HCT116 (cell line): Measurements from ENCODE around the gene IGFALS. TPM values are rescaled to one million over a fixed set of nuclear protein-coding genes. Genes with fewer than 3 reads are reported as not detected.

ENCODE experiments used
- ATAC-seq: fragments of 200-7000 bp; cut with Tn5 transposase; 2 replicates; pipeline ENCODE4 v1.9.1; 2020; ENCODE audit warnings: mild to moderate bottlenecking, moderate library complexity
- BruUV-seq: library from RNA; stranded (reverse); fragments of 400-500 nt; replicated peaks from 2 replicates; lab custom pipeline; 2021; lab: Mats Ljungman, UMichigan
- CTCF ChIA-PET: fragments of 300-600 bp; sonication (Branson Sonifier 250); formaldehyde crosslinking; loops from one replicate; lab custom pipeline; 2021; ENCODE audit warnings: antibody characterized with exemption; lab: Charles Lee
- POLR2A ChIA-PET: fragments of 300-600, 350-600 bp; sonication (Branson Sonifier 250); formaldehyde crosslinking; loops from one replicate; lab custom pipeline; 2021; ENCODE audit warnings: antibody characterized with exemption; lab: Charles Lee
- RAD21 ChIA-PET, 2 experiments: fragments of 300-600 bp; sonication (Branson Sonifier 250); formaldehyde crosslinking; loops; one replicate each; lab custom pipeline; 2023; ENCODE audit warnings: low total read pairs in 2 of 2; ENCODE audit not compliant: uncharacterized antibody in 2 of 2, unreplicated experiment in 2 of 2, low non-redundant PET in 1 of 2; lab: Charles Lee
- DNase-seq: peaks from one replicate; pipeline ENCODE4 v3.0.0-alpha.2; 2010; ENCODE audit warnings: low read depth, low spot score
- H2AFZ ChIP-seq: fragments of 200-600 bp; shearing (Covaris generic), sonication (generic); 2 replicates; pipeline ENCODE4 v1.6.1; 2017; ENCODE audit warnings: low read depth, mixed run types, mixed read lengths, antibody characterized with exemption, low read length; ENCODE audit not compliant: poor library complexity, severe bottlenecking
- H3K27ac ChIP-seq: 2 replicates; pipeline ENCODE4 v1.5.1; 2012; ENCODE audit warnings: low read depth, low read length
- H3K27me3 ChIP-seq: fragments of 200-600 bp; sonication (generic); 2 replicates; pipeline ENCODE4 v1.6.1; 2016; ENCODE audit warnings: mixed run types, low read length, mixed read lengths; ENCODE audit not compliant: insufficient read depth
- H3K36me3 ChIP-seq, 2 experiments: fragments of 200-500 bp in 1 of 2; fragments of 200-600 bp in 1 of 2; sonication (Bioruptor generic) in 1 of 2; sonication (generic) in 1 of 2; 2 replicates each; pipeline versions ENCODE4 v1.5.1 to v1.6.1; 2014 to 2016; ENCODE audit warnings: low read length in 2 of 2, inconsistent platforms in 1 of 2, mixed read lengths in 1 of 2, mixed run types in 1 of 2; ENCODE audit not compliant: insufficient read depth in 2 of 2, control insufficient read depth in 1 of 2
- H3K4me1 ChIP-seq, 2 experiments: fragments of 200-600 bp in 1 of 2; sonication (generic) in 1 of 2; 2 replicates each; pipeline versions ENCODE4 v1.5.1 to v1.6.1; 2012 to 2017; ENCODE audit warnings: low read length in 2 of 2, inconsistent platforms in 1 of 2, mild to moderate bottlenecking in 1 of 2, mixed read lengths in 1 of 2, mixed run types in 1 of 2, moderate library complexity in 1 of 2; ENCODE audit not compliant: insufficient read depth in 2 of 2, control insufficient read depth in 1 of 2
- H3K4me2 ChIP-seq: fragments of 200-600 bp; sonication (generic); 2 replicates; pipeline ENCODE4 v1.6.1; 2017; ENCODE audit warnings: mixed run types, low read length, mixed read lengths
- H3K4me3 ChIP-seq, 2 experiments: fragments of 200-600 bp in 1 of 2; sonication (generic) in 1 of 2; replicated peaks in 1 of 2; 2 replicates each; pipeline ENCODE4 v1.5.1; 2011 to 2016; ENCODE audit warnings: low read length in 2 of 2, control low read depth in 1 of 2, low read depth in 1 of 2, mild to moderate bottlenecking in 1 of 2, mixed read lengths in 1 of 2, mixed run types in 1 of 2
- H3K79me2 ChIP-seq: fragments of 200-600 bp; sonication (generic); 2 replicates; pipeline ENCODE4 v1.6.1; 2017; ENCODE audit warnings: mild to moderate bottlenecking, mixed run types, low read length, moderate library complexity, mixed read lengths; ENCODE audit not compliant: insufficient read depth
- H3K9ac ChIP-seq: fragments of 200-600 bp; sonication (generic); 2 replicates; pipeline ENCODE4 v1.6.1; 2016; ENCODE audit warnings: low read length, mixed read lengths
- H3K9me2 ChIP-seq: fragments of 200-600 bp; sonication (generic), shearing (Covaris generic); 2 replicates; pipeline ENCODE4 v1.6.1; 2017; ENCODE audit warnings: mixed run types, mild to moderate bottlenecking, moderate library complexity; ENCODE audit not compliant: insufficient read depth
- H3K9me3 ChIP-seq, 2 experiments: fragments of 200-500 bp in 1 of 2; fragments of 200-600 bp in 1 of 2; sonication (Bioruptor generic) in 1 of 2; sonication (generic) in 1 of 2; 2 replicates each; pipeline ENCODE4 v1.6.1; 2014 to 2017; ENCODE audit warnings: low read length in 2 of 2, mixed read lengths in 2 of 2, inconsistent platforms in 1 of 2, low read depth in 1 of 2, mild to moderate bottlenecking in 1 of 2, mixed run types in 1 of 2, moderate library complexity in 1 of 2; ENCODE audit not compliant: control insufficient read depth in 1 of 2, insufficient read depth in 1 of 2
- H4K20me1 ChIP-seq: fragments of 200-600 bp; sonication (generic), shearing (Covaris generic); 2 replicates; pipeline ENCODE4 v1.6.1; 2017; ENCODE audit warnings: mixed run types, mild to moderate bottlenecking, moderate library complexity; ENCODE audit not compliant: insufficient read depth
- CEBPB ChIP-seq: IDR thresholded peaks from 2 replicates; pipeline ENCODE4 v1.6.1; 2012; ENCODE audit warnings: low read depth
- CTCF ChIP-seq, 3 experiments: fragments of 200-600 bp in 1 of 3; sonication (generic) in 1 of 3; IDR thresholded peaks in 2 of 3; conservative IDR thresholded peaks in 1 of 3; 2 replicates each; pipeline ENCODE4 v1.5.1; 2012 to 2017; ENCODE audit warnings: low read depth in 2 of 3, low read length in 2 of 3, antibody characterized with exemption in 1 of 3, borderline replicate concordance in 1 of 3, control low read depth in 1 of 3, mild to moderate bottlenecking in 1 of 3, mixed read lengths in 1 of 3, mixed run types in 1 of 3, moderate library complexity in 1 of 3; ENCODE audit not compliant: insufficient read depth in 1 of 3
- ELF1 ChIP-seq: IDR thresholded peaks from 2 replicates; pipeline ENCODE4 v1.6.1; 2012; ENCODE audit warnings: low read depth, borderline replicate concordance
- EZH2phosphoT487 ChIP-seq: fragments of 200-600 bp; IDR thresholded peaks from 2 replicates; pipeline ENCODE4 v1.6.1; 2018; ENCODE audit warnings: antibody characterized with exemption, borderline replicate concordance
- FOSL1 ChIP-seq: IDR thresholded peaks from 2 replicates; pipeline ENCODE4 v1.6.1; 2012; ENCODE audit warnings: low read depth
- MAX ChIP-seq: IDR thresholded peaks from 2 replicates; pipeline ENCODE4 v1.6.1; 2012
- POLR2AphosphoS5 ChIP-seq: IDR thresholded peaks from 2 replicates; pipeline ENCODE4 v1.6.1; 2011; ENCODE audit warnings: mild to moderate bottlenecking, low read depth, low read length, moderate library complexity
- RAD21 ChIP-seq: IDR thresholded peaks from 2 replicates; pipeline ENCODE4 v1.6.1; 2012; ENCODE audit warnings: low read depth, mild to moderate bottlenecking
- REST ChIP-seq: IDR thresholded peaks from 2 replicates; pipeline ENCODE4 v1.6.1; 2012; ENCODE audit warnings: low read depth
- SIN3A ChIP-seq: IDR thresholded peaks from 2 replicates; pipeline ENCODE4 v1.6.1; 2012; ENCODE audit warnings: low read depth
- SP1 ChIP-seq: IDR thresholded peaks from 2 replicates; pipeline ENCODE4 v1.6.1; 2012; ENCODE audit warnings: low read depth
- SRF ChIP-seq: IDR thresholded peaks from 2 replicates; pipeline ENCODE4 v1.6.1; 2012; ENCODE audit warnings: low read depth
- YY1 ChIP-seq: IDR thresholded peaks from 2 replicates; pipeline ENCODE4 v1.6.1; 2011; ENCODE audit warnings: low read length, low read depth, moderate library complexity, mild to moderate bottlenecking; ENCODE audit not compliant: insufficient replicate concordance; ENCODE audit errors: extremely low read depth
- ZFX ChIP-seq: fragments of 450-650 bp; IDR thresholded peaks from 2 replicates; pipeline ENCODE4 v1.6.1; 2017
- ZNF274 ChIP-seq: fragments of 200-500 bp; sonication (Bioruptor generic); IDR thresholded peaks from 2 replicates; pipeline ENCODE4 v1.6.1; 2014; ENCODE audit warnings: mild to moderate bottlenecking, low read depth, low read length, inconsistent platforms
- intact Hi-C: fragments of 100-400 bp; cut with micrococcal nuclease; formaldehyde crosslinking; loops from 2 replicates; pipeline ENCODE4 v1.10.0; 2022
- total RNA-seq: library from RNA; stranded (reverse); gene quantifications from one replicate; pipeline ENCODE4 v1.2.1, GENCODE V29; 2021; ENCODE audit not compliant: unreplicated experiment

IGFALS gene
- total RNA-seq, 1 experiment from 2014 or later, result 0.10 TPM

- Histone ChIP-seq H2AFZ (no peak overlapping the region), H3K4me1 (no peaks in the 10 kb centered on the region), H3K9ac (no peak overlapping the region), H3K4me3 (no peak overlapping the region), H3K9me3 (no peaks in the 10 kb centered on the region), H4K20me1 (no peaks in the 10 kb centered on the region), H3K36me3 (peaks cover 10 to 12% of the 10 kb centered on the region in 2 experiments; a peak in 3 of 4 replicates), H3K9me2 (no peaks in the 10 kb centered on the region), H3K79me2 (no peaks in the 10 kb centered on the region), H3K27ac (no peak overlapping the region), H3K27me3 (no peaks in the 10 kb centered on the region), H3K4me2 (no peak overlapping the region)
- ChIA-PET CTCF (no interaction called here), POLR2A (no interaction called here), RAD21 (no interaction called here)
- DNase-seq, result no peak
- TF ChIP-seq YY1, result no peak
- intact Hi-C loops, result no loop called here
- no peak; the same call in 1 of the 2 replicates for ATAC-seq
- BruUV-seq, result TSS peak; percentile 27
Observed at GRCh38 chr16:1745181-1745899, 48.2 kb downstream of the IGFALS start.

GRCh38 chr16:1744338-1744840 lies 49.1 kb downstream of the IGFALS start:
- no peaks in the 10 kb centered on the region for H3K9me3 ChIP-seq
- no peaks in the 10 kb centered on the region for H3K27me3 ChIP-seq
- RAD21 ChIA-PET, result no interaction called here
- no peak overlapping the region for H3K4me2 ChIP-seq
- DNase-seq (no peak), ATAC-seq (no peak)
- POLR2A ChIA-PET, result no interaction called here
- H4K20me1 ChIP-seq, result no peaks in the 10 kb centered on the region
- H3K4me1 ChIP-seq, result no peaks in the 10 kb centered on the region
- CTCF ChIA-PET, result no interaction called here
- intact Hi-C loops, result no loop called here
- no TSS peak for BruUV-seq
- H3K79me2 ChIP-seq, result no peaks in the 10 kb centered on the region
- H3K36me3 ChIP-seq, result peaks cover 9% of the 10 kb centered on the region in 2 experiments; a peak in 3 of 4 replicates
- no peak overlapping the region for H2AFZ ChIP-seq
- H3K9ac ChIP-seq, result no peak overlapping the region
- H3K27ac ChIP-seq, result no peak overlapping the region
- H3K9me2 ChIP-seq, result no peaks in the 10 kb centered on the region
- no peak overlapping the region for H3K4me3 ChIP-seq
- TF ChIP-seq FOSL1 (no peak), CEBPB (no peak), ZNF274 (no peak), SIN3A (no peak), POLR2AphosphoS5 (no peak), RAD21 (no peak), REST (no peak), MAX (no peak), EZH2phosphoT487 (no peak), SP1 (no peak), SRF (no peak), YY1 (no peak), CTCF (IDR thresholded peaks at IDR 0.05 in 2 of 3, conservative IDR thresholded peaks at IDR 0.05 in 1 of 3; ENCODE audit: borderline replicate concordance in 1 of 3, insufficient read depth in 1 of 3, low read depth in 2 of 3, low read length in 2 of 3) (no peak), ZFX (no peak), ELF1 (no peak)
